NCI-H2196 (cell line): ENCODE data around the gene SMC1B.

Experiments used
- DNase-seq: peaks from one replicate; lab custom pipeline; 2025; ENCODE audit not compliant: unreplicated experiment; lab: John Stamatoyannopoulos, UW

SMC1B gene

GRCh38 chr22:45323695-45324094 lies 89.7 kb downstream of the SMC1B start:
- no peak for DNase-seq

GRCh38 chr22:45322873-45323525 lies 90.4 kb downstream of the SMC1B start:
- no peak for DNase-seq

- DNase-seq: no peak
Observed at GRCh38 chr22:45321827-45322226, 91.6 kb downstream of the SMC1B start.

- no peak for DNase-seq
Observed at GRCh38 chr22:45320357-45320976, 92.9 kb downstream of the SMC1B start.

GRCh38 chr22:45319324-45319685 lies 94.1 kb downstream of the SMC1B start:
- DNase-seq: peak; percentile 25

GRCh38 chr22:45318558-45319323 lies 94.7 kb downstream of the SMC1B start:
- peak; percentile 65 for DNase-seq

GRCh38 chr22:45318168-45318557 lies 95.2 kb downstream of the SMC1B start:
- DNase-seq: peak; percentile 95

GRCh38 chr22:45317551-45318167 lies 95.7 kb downstream of the SMC1B start:
- DNase-seq: no peak

GRCh38 chr22:45316796-45317526 lies 96.4 kb downstream of the SMC1B start:
- no peak for DNase-seq

GRCh38 chr22:45314786-45315185 lies 98.6 kb downstream of the SMC1B start:
- no peak for DNase-seq

- no peak for DNase-seq
Observed at GRCh38 chr22:45314054-45314721, 99.2 kb downstream of the SMC1B start.

- no peak for DNase-seq
Observed at GRCh38 chr22:45312856-45313255, 100.5 kb downstream of the SMC1B start.

GRCh38 chr22:45312415-45312814 lies 101.0 kb downstream of the SMC1B start:
- no peak for DNase-seq

- no peak for DNase-seq
Observed at GRCh38 chr22:45310977-45311531, 102.3 kb downstream of the SMC1B start.

GRCh38 chr22:45310331-45310976 lies 102.9 kb downstream of the SMC1B start:
- DNase-seq: no peak

- peak; percentile 97 for DNase-seq
Observed at GRCh38 chr22:45309422-45310227, 103.8 kb downstream of the SMC1B start, which contains the start of gene FAM118A. FAM118A (plus strand) TSS chr22:45309934; CDS start chr22:45322380, 12,446 bp downstream.

GRCh38 chr22:45308957-45309421 lies 104.4 kb downstream of the SMC1B start:
- no peak for DNase-seq

GRCh38 chr22:45308391-45308956 lies 104.9 kb downstream of the SMC1B start:
- no peak for DNase-seq
